ENCODE data around the gene CASTOR2.
"Not testable (repeated sequence)": the region's sequence is repeated elsewhere in the genome, so short reads cannot be mapped to it uniquely, and the experiment has no call there.

CASTOR2 gene

DNA sequence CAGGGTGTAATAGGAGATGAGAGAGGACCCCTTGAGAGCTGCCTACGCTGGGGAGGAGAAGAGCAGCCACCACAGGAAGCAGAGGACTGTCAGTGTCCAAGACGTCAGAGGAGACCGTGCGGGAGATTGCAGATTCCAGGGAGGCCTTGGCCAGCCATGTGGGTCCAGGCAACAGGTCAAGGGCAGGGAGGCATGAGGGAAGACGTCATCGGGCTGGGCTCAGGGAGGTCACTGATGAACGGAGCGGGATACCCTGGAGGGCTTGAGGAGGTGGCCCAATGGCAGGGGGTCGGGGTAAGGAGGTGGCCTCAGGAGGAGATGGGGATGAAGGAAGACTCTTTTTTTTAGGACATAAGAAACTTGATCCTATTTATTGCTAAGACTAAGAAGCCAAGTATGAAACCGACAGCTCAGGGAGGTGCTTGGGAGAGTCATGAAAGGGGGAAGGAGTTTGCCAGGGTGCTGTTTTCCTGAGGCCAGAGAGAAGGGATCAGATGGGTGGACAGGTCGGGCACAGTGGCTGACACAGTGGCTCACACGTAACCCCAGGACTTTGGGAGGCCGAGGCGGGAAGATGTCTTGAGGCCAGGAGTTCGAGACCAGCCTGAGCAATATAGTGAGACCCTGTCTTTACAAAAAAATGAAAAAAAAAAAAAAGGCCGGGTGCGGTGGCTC, 30.5 kb downstream of the CASTOR2 start:
- not testable (repeated sequence) for DNase-seq (ENCODE audit: low read depth)

DNA sequence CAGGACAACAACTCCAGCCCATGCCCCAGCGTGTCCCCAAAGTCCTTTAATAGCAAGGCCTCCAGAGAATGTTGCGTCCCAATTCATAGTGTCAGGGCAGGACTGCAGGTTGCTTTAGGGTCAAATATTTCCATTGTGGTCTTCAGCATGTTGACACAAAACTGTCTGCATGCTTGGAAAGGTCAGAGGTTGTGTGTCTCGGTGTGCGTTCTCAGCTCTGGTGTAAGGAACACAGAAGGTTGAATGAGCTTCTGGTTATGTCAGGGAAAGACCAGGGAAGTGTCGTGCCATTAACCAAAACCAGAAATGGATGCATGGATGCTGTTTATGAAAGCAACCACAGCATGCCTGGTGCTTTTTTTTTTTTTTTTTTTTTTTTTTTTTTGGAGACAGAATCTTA, 31.9 kb downstream of the CASTOR2 start:
- DNase-seq (ENCODE audit: low read depth): not testable (repeated sequence)

DNA sequence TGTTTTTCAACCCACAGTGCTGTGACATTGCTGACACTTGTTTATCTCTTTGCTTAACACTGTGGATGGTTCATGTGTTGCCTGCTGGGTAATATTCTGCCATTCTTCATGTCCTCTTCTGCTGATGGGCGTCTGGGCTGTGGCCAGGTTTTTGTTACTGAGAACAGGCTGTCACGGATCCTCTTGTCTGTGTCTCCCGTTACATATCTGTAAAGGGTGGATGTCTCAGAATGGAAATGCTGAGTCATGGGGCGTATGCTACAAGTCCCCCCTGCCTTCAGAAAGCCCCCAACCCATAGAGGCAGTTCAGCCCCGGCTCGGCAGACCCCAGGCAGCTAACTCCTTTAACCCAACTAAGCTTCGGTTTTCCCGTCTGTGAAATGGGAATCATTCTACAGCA, 33.3 kb downstream of the CASTOR2 start:
- not testable (repeated sequence) for DNase-seq (ENCODE audit: low read depth)

DNA sequence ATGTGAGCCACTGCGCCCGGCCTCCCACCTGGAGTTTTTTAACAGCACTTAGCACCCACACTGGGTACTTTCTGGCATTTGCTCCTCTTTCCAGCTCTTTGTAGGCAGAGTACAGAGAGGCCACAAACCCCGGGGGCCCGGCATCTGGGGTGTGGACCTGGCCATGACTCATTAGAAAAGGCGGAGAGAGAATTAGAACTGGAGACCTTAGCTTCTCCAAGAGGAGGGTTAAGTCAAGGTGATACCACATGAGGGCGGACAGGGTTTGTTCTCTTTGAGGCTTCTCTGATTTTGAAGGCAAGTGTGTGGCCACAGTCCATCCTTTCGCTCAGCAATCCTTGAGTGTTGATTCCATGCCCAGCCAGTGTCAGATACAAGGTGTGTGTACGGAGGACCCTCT, 36.9 kb downstream of the CASTOR2 start:
- DNase-seq (ENCODE audit: low read depth): not testable (repeated sequence)

DNA sequence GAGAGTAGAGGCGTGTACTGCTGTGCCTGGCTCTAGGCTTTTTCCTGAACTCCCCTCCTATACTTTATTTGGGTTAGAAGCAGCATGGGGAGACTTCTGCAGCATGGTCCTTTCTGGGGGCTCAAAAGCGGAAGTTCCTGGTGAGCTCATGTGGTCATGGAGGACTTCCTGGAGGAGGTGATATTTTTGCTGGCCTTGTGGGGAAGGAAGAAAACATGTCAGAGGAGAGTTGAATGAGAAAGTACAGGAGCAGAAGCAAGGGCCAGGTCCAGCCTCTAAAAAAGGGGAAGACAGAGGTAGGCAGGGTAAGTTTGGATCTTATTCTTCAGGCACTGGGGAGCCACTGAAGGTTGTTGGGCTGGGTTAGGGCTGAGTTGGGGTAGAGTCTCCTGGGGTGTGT, 45.5 kb downstream of the CASTOR2 start:
- DNase-seq (ENCODE audit: low read depth): no peak

DNA sequence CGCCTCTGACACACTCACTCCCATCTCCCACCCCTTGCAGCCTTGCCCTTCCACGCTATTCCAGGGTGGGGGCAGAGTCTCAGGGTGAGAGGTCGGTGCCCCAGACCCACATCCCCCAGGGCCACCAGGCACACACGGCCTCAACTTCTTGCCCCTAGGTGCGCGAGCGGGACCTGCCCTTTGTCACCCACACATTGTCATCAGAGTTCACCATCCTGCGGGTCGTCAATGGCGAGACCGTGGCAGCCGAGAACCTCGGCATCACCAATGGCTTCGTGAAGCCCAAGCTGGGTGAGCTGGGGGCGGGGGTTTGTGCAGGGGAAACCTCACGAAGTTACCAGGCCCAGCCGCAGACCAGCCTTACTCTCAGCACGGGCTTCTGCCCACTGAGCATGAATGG, 53.3 kb downstream of the CASTOR2 start:
- DNase-seq (ENCODE audit: low read depth): no peak

DNA sequence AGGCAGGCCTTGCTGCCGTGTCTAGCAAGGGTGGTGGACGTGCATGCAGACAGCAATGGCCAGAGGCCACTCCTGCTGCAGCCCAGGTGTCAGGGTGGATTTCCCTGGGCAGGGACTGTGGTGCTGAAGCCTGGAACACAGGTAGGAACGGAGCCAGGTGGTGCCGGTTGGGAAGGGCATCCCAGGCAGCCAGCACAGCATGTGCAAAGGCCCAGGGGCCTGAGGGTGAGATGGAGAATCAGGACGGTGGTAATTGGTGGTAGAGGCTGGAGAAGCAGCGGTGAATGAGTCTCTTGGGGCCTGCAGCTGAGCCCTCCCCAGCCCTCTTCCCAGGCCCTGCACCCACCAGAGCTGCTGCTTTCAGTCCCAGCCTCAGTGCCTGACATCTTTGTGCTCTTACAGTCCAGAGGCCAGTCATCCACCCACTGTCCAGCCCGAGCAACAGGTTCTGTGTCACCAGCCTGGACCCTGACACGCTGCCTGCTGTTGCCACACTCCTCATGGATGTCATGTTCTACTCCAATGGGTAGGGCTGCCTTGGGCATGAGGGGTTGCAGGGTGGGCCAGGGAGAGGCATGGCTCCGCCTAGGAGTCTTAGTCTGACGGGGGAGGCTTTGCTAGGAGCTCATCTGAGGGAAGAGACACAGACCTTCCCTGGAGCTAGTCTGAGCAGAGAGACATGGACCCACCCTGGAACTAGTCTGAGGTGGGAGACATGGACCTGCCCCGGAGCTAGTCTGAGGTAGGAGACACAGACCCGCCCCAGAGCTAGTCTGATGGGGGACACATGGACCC, 54.3 kb downstream of the CASTOR2 start:
- no peak for DNase-seq (ENCODE audit: low read depth)

DNA sequence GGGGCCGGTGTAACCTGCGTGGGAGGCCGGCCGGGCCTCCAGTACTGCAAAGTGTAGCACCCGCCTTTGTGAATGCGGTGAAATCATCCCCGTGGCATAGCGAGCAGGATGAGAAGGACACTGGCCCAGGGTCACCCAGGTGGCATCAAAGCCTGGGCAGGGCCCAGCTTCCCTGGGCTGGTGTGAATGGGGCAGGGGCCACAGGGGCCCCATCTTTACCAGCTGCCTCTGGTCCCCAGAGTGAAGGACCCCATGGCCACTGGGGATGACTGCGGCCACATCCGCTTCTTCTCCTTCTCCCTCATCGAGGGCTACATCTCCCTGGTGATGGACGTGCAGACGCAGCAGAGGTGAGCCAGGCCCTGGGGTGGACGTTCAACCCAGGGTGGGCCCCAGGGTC, 55.3 kb downstream of the CASTOR2 start:
- DNase-seq (ENCODE audit: low read depth): no peak

DNA sequence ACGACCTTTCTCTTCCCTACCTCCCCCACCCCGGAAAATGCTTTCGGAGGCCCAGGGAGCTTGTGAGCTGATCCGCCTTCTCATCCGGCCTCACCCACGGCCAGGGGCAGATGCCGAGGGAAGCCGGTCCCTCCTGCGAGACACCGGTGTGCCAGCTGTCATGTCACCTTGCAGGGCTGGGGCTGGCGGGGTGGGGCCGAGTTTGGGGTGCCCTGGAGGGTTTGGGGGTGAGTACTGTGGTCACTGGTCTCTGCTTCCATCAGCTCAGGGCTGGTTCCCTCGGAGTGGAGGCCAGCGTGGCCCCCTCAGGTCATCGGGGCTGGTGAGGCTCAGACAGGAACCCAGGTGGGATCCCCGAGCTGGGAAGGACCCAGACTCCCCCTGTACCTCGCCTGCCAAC, 60.4 kb downstream of the CASTOR2 start:
- no peak for DNase-seq (ENCODE audit: low read depth)

DNA sequence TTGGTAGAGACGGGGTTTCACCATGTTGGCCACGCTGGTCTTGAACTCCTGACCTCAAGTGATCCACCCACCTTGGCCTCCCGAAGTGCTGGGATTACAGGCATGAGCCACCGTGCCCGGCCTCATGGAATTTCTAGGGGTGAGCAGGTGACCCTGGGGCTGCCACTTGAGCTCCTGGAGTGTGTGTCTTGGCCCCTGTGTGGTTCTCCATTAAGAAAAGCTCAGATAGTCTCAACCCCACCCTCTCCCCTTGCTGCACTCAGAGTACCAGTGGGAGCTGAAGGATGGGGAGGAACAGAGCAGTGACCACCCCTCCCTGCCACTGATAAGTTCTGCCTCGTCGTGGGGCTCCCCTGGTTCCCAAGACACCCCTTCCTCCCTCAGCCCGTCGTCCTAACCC, 63.8 kb downstream of the CASTOR2 start:
- no peak for DNase-seq (ENCODE audit: low read depth)

DNA sequence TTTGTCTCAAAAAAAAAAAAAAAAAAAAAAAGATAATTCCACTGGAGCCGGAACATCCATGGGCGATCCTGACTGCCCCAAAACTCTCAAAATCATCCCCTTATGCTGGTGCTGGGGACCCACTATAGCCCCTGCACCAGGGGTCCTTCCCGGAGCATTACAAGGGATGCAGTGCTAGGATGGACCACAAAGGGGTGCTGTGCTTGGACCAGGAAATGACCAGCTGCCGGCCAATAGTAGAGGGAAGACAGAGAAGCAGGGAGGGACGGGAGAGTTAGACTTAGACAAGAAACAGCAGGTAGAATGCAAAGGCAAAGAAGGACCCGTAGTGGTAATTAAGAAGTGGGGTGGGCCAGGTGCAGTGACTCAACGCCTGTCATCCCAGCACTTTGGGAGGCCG, 68.6 kb downstream of the CASTOR2 start:
- no peak for DNase-seq (ENCODE audit: low read depth)

DNA sequence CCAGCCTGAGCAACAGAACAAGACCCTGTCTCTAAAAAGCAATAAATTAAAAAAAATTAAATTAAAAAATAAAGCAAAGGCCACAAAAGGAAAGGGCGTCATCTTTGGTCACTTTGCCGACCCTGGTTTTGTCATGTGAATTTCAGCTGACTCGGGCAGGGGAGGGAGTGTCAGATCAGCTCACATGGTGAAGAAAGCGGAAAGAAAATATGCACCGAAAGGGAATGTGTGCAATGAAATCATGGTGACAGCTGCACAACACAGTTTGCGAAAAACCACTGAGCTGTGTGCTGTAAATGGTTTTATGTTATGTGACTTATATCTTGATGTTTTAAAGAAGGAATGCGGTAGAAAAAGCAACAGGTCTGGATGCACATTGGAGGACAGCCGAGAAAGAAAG, 69.3 kb downstream of the CASTOR2 start:
- DNase-seq (ENCODE audit: low read depth): no peak

DNA sequence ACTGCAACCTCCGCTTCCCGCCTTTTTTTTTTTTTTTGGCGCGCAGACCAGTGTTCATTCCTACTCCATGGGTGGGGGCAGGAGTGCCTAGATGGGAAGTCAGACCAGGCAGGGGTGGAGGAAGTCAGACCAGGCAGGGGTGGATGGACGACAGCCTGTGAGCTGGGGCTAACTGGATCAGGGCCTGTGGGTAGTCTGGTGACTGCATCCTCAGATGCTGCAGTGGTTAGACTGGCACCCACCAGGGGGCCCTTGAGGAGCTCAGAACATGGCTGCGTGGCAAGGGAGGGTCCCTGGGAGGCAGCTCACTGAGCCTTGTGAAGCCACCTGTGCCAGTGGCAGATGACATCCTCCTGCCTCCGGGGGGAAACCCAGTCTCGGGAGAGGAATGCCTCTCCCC, 74.0 kb downstream of the CASTOR2 start:
- no peak for DNase-seq (ENCODE audit: low read depth)

DNA sequence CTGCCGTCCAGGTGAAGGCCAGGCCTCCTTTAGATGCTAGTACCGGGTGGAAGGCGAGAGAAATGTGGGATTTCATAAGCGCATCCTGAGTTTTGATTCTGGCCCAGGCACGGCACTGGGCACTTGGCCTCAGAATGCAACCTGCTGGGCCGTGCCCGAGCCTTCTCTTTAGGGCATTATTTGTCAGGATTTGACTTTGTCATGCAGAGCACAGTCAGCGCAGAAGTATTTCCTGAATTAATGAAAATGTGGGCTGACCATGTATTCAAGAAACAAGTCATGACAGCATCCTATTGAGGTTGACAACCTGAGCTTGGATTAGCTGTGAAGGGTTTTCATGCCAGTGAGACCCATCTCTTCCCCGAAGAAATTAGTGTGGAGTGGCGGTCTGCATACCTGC, 74.7 kb downstream of the CASTOR2 start:
- DNase-seq (ENCODE audit: low read depth): no peak

DNA sequence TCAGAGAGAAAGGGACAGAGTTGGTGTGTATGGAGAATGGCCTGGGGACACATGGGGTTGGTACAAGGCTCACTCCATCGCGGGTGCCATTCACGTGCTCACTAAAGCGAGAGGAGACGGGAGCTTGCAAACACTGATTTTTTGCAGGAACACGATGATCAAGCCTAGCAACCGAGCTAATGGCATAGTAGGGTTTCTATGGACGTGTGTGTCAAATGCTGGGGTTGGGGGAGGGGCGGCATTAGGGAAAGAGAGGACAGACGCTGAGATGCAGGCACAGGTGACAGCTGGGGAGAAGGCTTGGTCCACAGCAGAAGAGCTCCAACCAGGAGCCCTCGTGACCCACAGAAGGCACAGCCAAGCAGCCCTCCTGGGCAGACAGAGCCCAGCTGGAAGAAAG, 75.2 kb downstream of the CASTOR2 start:
- no peak for DNase-seq (ENCODE audit: low read depth)

DNA sequence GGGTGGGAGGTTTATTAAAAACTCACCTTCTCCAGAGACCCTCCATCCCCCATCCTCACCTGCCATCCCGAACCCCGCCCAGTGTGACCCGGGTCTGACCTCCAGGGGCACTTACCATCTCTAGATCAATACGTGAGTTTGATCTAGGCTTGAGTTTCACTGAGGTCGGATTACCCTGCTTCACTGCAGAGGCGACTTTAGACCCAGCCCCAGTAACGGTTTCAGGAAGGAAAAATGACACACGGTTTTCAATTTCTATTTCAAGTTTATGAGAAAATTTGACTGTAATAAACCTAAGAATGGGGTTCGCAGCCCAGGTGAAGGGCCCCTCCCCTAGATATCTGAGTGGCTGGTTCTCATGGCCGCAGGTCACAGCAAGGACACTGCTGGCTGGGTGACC, 76.0 kb downstream of the CASTOR2 start:
- DNase-seq (ENCODE audit: low read depth): no peak

DNA sequence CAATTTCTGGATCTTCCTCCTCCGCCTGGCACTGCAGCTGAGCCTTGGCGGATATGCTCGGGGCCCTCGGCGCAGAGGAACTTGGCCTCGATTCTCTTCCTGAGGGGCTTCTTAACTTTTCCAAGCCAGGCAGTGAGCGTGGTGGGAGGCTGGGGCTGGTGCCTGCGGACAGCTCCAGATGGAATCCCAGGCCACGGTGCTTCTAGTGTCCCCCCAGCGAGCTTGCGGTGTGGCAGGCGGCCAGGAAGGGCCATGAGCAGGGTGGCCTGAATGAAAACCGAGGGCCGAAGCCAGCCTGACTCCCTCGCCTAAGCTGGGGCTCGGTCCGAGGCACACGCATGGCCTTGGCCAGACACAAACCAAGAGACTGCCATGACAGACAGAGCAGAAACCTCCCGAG, 77.8 kb downstream of the CASTOR2 start:
- DNase-seq (ENCODE audit: low read depth): no peak

DNA sequence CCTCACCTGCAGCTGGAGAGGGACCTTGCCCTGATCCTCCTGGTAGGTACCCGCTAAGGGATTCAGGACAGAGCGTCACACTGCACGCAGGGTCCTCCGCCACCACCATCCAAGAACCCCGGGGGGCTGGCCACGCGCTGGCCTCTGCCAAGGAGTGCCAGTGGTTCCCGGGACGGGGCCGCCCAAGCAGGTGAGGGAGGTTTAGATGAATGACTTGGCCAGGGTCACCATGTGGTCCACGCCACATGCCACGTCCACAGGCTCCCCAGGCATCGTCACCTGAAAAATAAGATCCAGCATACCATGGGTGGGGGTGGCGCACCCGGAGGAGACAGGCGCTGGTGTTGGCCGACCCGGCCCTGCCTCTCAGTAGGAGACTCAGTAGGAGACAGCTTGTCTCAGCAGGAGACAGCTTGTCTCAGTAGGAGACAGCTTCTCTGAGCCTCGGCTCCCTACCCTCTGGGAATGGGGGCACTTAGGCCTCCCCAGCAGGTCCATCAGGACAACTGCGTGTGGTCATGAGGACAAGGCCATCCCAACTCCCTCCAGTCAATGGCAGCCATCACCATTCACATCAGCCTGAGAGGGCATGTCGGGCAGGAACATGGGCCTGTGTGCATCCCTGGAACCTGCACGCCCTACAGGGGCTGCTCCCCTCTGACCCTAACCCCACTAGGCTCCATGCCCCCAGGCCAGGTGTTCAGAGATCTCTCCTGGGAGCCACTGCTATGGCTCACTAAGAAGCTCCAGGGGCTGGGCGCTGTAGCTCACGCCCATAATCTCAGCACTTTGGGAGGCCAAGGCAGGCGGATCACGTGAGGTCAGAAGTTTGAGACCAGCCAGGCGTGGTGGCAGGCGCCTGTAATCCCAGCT, 78.6 kb downstream of the CASTOR2 start:
- no peak for DNase-seq (ENCODE audit: low read depth)

DNA sequence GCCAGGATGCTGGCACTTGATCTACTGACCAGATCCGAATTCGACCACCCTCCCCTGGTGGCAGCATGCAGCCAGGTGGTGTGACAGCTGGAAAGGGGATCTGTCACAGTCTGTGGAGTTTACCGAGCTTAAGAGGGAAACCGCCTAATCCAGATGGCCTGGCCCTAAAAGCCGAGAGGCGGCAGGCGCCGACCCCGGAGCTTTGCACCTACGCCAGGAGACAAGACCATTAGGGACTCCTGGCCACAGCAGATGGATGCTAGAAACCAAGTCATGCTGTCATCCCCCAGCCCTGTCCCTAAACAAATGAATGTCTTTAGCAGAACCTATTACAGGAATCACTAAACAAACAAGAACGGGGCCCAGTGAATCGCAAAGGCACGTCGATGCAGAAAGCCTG, 81.4 kb downstream of the CASTOR2 start:
- no peak for DNase-seq (ENCODE audit: low read depth)

DNA sequence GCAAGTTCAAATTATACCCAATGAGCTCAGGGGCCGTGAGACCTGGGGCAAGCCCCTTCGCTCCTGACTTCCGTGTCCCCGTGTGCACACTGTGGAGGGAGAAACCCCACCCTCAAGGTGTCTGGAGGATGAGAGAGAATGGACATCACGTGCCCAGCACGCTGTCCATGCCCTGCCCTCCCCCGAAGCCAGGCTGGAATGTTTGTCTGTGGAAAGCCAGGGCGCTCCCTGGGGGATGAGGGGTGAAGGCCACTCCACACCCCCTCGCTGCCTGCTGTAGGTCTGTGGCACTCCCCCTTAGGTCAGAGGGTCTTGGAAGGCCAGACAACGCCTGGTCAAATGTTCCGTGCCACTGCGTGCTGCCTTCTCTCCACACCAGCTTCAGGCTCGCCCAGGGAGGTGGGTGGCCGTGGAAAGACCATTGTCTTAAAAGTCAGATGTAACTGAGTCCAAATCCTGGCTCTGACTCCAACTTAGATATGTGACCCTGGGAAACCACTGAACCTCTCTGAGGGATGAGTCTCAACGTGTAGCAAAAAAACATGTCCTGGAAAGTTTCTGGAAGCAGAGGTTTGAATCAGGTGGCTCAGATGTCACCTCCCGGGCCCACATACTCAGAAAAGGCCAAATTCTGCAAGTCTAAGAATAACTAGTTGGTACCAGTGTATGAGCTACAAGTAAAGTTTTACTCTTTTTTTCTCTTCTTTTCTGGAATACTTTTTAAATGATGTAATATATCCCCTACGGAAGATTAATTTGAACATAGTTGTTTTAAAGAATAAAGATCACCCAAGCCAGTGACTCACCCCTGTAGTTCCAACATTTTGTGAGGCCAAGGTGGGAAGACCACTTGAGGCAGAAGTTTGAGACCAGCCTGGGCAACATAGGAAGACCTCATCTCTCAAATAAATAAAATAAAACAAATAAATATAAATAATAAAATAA, 84.2 kb downstream of the CASTOR2 start:
- DNase-seq (ENCODE audit: low read depth): no peak

DNA sequence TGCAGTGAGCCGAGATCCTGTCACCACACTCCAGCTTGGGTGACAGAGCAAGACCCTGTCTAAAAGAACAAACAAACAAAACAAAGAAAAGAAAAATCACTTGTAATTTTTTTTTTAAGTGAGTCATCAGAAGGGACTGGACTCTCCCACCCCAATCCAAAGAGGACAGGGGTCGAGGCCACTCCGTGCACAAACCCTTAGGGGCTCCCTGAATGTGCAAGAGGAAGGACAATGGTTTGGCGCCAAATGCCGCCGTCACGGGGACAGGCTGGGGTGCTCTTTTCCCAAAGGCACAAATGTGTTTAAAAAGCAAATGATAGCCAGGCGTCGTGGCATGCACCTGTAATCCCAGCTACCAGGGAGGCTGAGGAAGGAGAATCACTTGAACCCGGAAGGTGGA, 85.3 kb downstream of the CASTOR2 start:
- no peak for DNase-seq (ENCODE audit: low read depth)

DNA sequence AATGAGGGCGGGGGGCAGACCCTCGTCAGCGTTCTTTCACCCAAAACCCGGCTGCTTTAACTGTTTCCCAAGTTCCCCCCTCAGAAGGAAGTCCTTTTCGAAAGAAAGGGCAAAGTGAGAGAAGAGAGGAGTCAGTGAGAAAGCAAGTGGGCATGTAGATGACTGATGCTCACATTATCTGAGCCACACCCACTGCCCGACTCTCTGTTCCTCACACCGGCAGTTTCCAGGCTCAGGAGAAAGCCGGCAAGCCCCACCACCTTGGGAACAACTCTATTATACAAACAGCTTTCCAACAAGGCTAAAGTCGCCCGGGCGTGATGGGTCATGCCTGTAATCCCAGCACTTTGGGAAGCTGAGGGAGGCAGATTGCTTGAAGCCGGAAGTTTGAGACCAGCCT, 86.0 kb downstream of the CASTOR2 start:
- no peak for DNase-seq (ENCODE audit: low read depth)
